Ovary (tissue), 3 donors: ENCODE results near the gene WNT11.

Source experiments
- POLR2A ChIP-seq: fragments of 450-650 bp; IDR thresholded peaks from one replicate; pipeline ENCODE4 v1.6.1; 2017; ENCODE audit warnings: antibody characterized with exemption, mild to moderate bottlenecking, moderate library complexity
- TF ChIP-seq, protein P1 (sequence below), 3 donors: fragments of 450-650 bp in 2 of 3; fragments of 200-600 bp in 1 of 3; IDR thresholded peaks; one replicate each; pipeline versions ENCODE4 v1.5.1 to v1.8.0; 2016 to 2022; ENCODE audit warnings: antibody characterized with exemption in 3 of 3, mild to moderate bottlenecking in 1 of 3
- donor health status: DM: no; HTN: no; CAD: no.

- TF ChIP-seq, protein P1, sequence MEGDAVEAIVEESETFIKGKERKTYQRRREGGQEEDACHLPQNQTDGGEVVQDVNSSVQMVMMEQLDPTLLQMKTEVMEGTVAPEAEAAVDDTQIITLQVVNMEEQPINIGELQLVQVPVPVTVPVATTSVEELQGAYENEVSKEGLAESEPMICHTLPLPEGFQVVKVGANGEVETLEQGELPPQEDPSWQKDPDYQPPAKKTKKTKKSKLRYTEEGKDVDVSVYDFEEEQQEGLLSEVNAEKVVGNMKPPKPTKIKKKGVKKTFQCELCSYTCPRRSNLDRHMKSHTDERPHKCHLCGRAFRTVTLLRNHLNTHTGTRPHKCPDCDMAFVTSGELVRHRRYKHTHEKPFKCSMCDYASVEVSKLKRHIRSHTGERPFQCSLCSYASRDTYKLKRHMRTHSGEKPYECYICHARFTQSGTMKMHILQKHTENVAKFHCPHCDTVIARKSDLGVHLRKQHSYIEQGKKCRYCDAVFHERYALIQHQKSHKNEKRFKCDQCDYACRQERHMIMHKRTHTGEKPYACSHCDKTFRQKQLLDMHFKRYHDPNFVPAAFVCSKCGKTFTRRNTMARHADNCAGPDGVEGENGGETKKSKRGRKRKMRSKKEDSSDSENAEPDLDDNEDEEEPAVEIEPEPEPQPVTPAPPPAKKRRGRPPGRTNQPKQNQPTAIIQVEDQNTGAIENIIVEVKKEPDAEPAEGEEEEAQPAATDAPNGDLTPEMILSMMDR (IDR thresholded peaks at IDR 0.05), result no peak
- no peak for TF ChIP-seq POLR2A
Observed at GRCh38 chr11:76229690-76230240, 23.5 kb upstream of the WNT11 start.
